Upper lobe of left lung (tissue), 6 donors: ENCODE results near the gene UBAC2. TPM values are rescaled to one million over a fixed set of nuclear protein-coding genes. Genes with fewer than 3 reads are reported as not detected.

ENCODE experiments used
- ATAC-seq, 2 donors: fragments of 200-7000 bp; cut with Tn5 transposase; one replicate each; pipeline ENCODE4 v1.9.1; 2022; ENCODE audit warnings: mild to moderate bottlenecking in 2 of 2, moderate library complexity in 2 of 2; ENCODE audit not compliant: low FRiP score in 2 of 2
- DNase-seq, 2 donors: peaks; one replicate each; pipeline ENCODE4 v3.0.0-alpha.2; 2019 to 2020
- H3K27ac ChIP-seq, 4 donors: fragments of 200-600 bp; sonication (generic); one replicate each; pipeline ENCODE4 v1.5.1; 2016 to 2019
- H3K27me3 ChIP-seq, 4 donors: fragments of 200-600 bp; sonication (generic); one replicate each; pipeline ENCODE4 v1.5.1; 2017 to 2019
- H3K36me3 ChIP-seq, 4 donors: fragments of 200-600 bp; sonication (generic); one replicate each; pipeline ENCODE4 v1.5.1; 2016 to 2019
- H3K4me1 ChIP-seq, 4 donors: fragments of 200-600 bp; sonication (generic); one replicate each; pipeline ENCODE4 v1.5.1; 2018 to 2019
- H3K4me3 ChIP-seq, 4 donors: fragments of 200-600 bp; sonication (generic); one replicate each; pipeline ENCODE4 v1.5.1; 2017 to 2019; ENCODE audit warnings: mild to moderate bottlenecking in 2 of 4, moderate library complexity in 1 of 4
- H3K9me3 ChIP-seq, 4 donors: fragments of 200-600 bp; sonication (generic); one replicate each; pipeline ENCODE4 v1.5.1; 2018 to 2019
- CTCF ChIP-seq, 6 experiments: fragments of 450-650 bp in 4 of 6; fragments of 200-600 bp in 2 of 6; sonication (generic) in 2 of 6; IDR thresholded peaks; one replicate each; pipeline ENCODE4 v1.5.1; 2016 to 2019; ENCODE audit warnings: antibody characterized with exemption in 6 of 6
- EP300 ChIP-seq, 4 donors: sonication (generic); formaldehyde crosslinking; IDR thresholded peaks; one replicate each; pipeline ENCODE4 v1.5.1; 2017; ENCODE audit warnings: antibody characterized with exemption in 4 of 4, control low read depth in 2 of 4
- POLR2A ChIP-seq, 4 donors: fragments of 450-650 bp; IDR thresholded peaks; one replicate each; pipeline ENCODE4 v1.5.1; 2016 to 2017; ENCODE audit warnings: antibody characterized with exemption in 4 of 4, mild to moderate bottlenecking in 2 of 4
- POLR2AphosphoS5 ChIP-seq, 2 donors: sonication (generic); formaldehyde crosslinking; IDR thresholded peaks; one replicate each; pipeline ENCODE4 v1.5.1; 2017; ENCODE audit warnings: antibody characterized with exemption in 2 of 2
- WGBS, 2 donors: methylation state at CpG; one replicate each; pipeline ENCODE4 v1.1.5; 2017 to 2018; 5-methylcytosine and 5-hydroxymethylcytosine counted together
- total RNA-seq, 6 donors: library from RNA; depleted of rRNA in 4 of 6; stranded (reverse); fragments of >200 nt in 4 of 6; gene quantifications; one replicate each; pipeline versions ENCODE4 v1.1.0 to v1.2.1, GENCODE V29; 2016 to 2021
- donor health status: DM: no; HTN: no; CAD: no; lungs with moderate emphysema.
- donor health status: DM: no; HTN: yes; CAD: no; lungs with severe emphysema.

UBAC2 gene
- total RNA-seq, 6 donors from 2014 or later, result 29.3 to 55.5 (median 47.7) TPM

- ATAC-seq (no peak), DNase-seq (no peak)
- TF ChIP-seq EP300 (IDR thresholded peaks at IDR 0.05) (no peak), CTCF (IDR thresholded peaks at IDR 0.05) (no peak), POLR2AphosphoS5 (IDR thresholded peaks at IDR 0.05) (no peak), POLR2A (IDR thresholded peaks at IDR 0.05) (no peak)
- H3K27me3 ChIP-seq, result no peaks in the 10 kb centered on the region
- no peaks in the 10 kb centered on the region for H3K9me3 ChIP-seq
- H3K4me1 ChIP-seq, result peaks cover 0 to 11% (median 5%) of the 10 kb centered on the region in 4 donors
- H3K36me3 ChIP-seq, result no peaks in the 10 kb centered on the region
- WGBS, 2 donors, result 77 to 87% methylated on average over 3 of the region's 3 CpGs
- no peak overlapping the region for H3K27ac ChIP-seq
- no peak overlapping the region for H3K4me3 ChIP-seq
Observed at GRCh38 chr13:99173606-99174005, 27.0 kb upstream of the UBAC2 start.

DNA sequence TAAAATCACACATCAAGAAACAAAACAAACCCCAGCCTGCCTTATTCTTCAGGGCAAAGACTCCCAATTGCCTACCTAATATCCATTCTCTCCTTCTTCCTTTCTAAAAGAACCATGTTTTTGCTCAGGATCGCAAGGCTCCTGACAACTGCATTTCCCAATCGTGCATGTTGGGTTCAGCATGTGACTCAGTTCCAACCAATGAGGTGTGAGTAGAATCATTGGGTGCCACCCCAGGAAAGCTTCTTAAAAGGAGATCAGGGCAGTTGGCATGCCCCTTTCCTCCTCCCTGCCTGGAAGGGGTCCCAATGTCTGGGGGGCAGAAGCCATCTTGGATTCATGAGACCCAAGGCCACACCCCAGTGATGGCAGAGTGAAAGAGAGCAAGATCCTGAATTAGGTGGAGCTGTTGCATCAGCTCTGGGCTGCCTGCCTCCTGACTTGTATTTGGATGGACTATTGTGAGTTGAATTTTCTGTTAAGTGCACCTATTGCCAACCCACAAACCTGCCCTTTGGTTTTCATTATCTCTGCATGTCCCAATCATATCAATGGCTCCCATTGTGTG lies 26.0 kb upstream of the UBAC2 start:
- DNase-seq (no peak), ATAC-seq (no peak)
- Histone ChIP-seq H3K27ac (no peak overlapping the region), H3K4me3 (no peak overlapping the region), H3K27me3 (no peaks in the 10 kb centered on the region), H3K4me1 (peaks cover 0 to 15% (median 5%) of the 10 kb centered on the region in 4 donors), H3K36me3 (no peaks in the 10 kb centered on the region), H3K9me3 (no peaks in the 10 kb centered on the region)
- 48 to 55% methylated on average over 2 of the region's 2 CpGs for WGBS, 2 donors
- TF ChIP-seq POLR2A (IDR thresholded peaks at IDR 0.05) (no peak), POLR2AphosphoS5 (IDR thresholded peaks at IDR 0.05) (no peak), EP300 (IDR thresholded peaks at IDR 0.05) (no peak), CTCF (IDR thresholded peaks at IDR 0.05) (no peak)

DNA sequence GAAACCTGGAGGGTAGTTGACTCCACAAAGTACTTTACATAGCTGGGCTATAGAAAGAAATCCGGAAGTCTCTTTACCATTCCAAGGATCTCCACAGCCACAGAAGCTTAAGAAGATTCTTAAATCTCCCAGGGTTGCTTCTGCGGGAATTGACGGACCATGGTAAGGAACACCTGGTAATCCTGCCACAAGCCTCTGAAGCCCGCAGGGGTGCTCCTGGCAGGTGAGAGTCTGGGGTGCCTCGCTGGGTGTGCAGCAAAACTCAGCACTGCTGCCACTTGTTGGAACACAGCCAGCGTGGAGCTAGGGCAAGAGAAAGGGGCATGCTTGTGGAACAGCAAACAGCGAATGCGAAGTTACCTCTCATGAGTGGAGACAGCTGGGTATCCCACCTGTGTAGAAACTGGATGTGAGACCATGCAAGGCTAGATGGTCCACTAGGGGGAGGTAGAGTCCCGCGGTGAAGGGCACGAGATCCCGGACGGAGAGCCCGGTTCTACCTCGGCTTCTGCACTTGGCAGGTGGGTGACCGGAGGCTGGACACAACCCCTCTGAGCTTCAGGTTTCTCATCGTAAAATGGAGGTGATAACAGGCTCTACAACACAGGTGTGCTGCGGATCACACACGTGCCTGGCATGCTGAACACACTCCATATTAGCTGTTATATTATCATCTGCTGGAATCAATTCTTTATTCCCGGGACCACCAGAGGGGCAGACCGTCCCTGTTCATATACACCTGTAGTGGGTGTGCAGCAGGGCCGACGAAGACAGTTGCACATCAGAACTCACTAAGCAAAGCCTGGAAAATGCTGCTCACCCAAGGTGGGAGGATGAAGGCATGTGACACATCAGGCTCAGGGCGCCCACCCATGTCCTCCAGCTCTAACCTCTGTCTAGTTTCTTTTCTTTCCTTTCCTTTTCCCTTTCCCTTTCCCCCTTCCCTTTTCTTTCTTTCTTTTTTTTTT lies 24.1 kb upstream of the UBAC2 start:
- H3K27me3 ChIP-seq, result no peaks in the 10 kb centered on the region
- peak in 1 of 2 donors; percentile 74 for DNase-seq

GRCh38 chr13:99178636-99179035 lies 22.0 kb upstream of the UBAC2 start:
- Histone ChIP-seq H3K27ac (no peak overlapping the region), H3K9me3 (peaks cover 4 to 12% (median 7%) of the 10 kb centered on the region in 4 donors), H3K4me1 (peaks cover 0 to 15% (median 5%) of the 10 kb centered on the region in 4 donors), H3K4me3 (no peak overlapping the region), H3K36me3 (no peaks in the 10 kb centered on the region), H3K27me3 (no peaks in the 10 kb centered on the region)
- ATAC-seq (peak in 1 of 2 donors; percentile 53), DNase-seq (no peak)
- TF ChIP-seq POLR2AphosphoS5 (IDR thresholded peaks at IDR 0.05) (no peak), EP300 (IDR thresholded peaks at IDR 0.05) (no peak), CTCF (IDR thresholded peaks at IDR 0.05) (no peak), POLR2A (IDR thresholded peaks at IDR 0.05) (no peak)
- 39 to 68% methylated on average over 4 of the region's 4 CpGs for WGBS, 2 donors

More for the DNA sequence above, 24.1 kb upstream of the UBAC2 start:
- Histone ChIP-seq H3K36me3 (no peaks in the 10 kb centered on the region), H3K27ac (no peak overlapping the region), H3K9me3 (no peaks in the 10 kb centered on the region), H3K4me1 (peaks cover 0 to 15% (median 5%) of the 10 kb centered on the region in 4 donors), H3K4me3 (no peak overlapping the region)
- TF ChIP-seq EP300 (IDR thresholded peaks at IDR 0.05), result no peak
- peak; percentile 82 to 92 (median 90) for TF ChIP-seq CTCF (IDR thresholded peaks at IDR 0.05)
- peak; percentile 87 to 95 for ATAC-seq
- 31 to 62% methylated on average over 7 to 23 of the region's 24 CpGs for WGBS, 2 donors
